Thoracic aorta (tissue), 2 donors: ENCODE data around the gene TTC12. TPM values are rescaled to one million over a fixed set of nuclear protein-coding genes. Genes with fewer than 3 reads are reported as not detected.

Experiments
- ATAC-seq: fragments of 150-250 bp; one replicate; pipeline ENCODE4 v1.8.0; 2017; ENCODE audit warnings: low read depth; ENCODE audit not compliant: insufficient number of reproducible peaks, low FRiP score
- DNase-seq: peaks from one replicate; pipeline ENCODE4 v3.0.0-alpha.2; 2020; ENCODE audit warnings: low spot score
- H3K27ac ChIP-seq, 2 donors: fragments of 200-600 bp; sonication (generic); 1 replicate in 1 of 2; 2 replicates in 1 of 2; pipeline ENCODE4 v1.5.1; 2016; ENCODE audit warnings: mild to moderate bottlenecking in 2 of 2, moderate library complexity in 2 of 2
- H3K27me3 ChIP-seq: fragments of 200-600 bp; sonication (generic); replicated peaks from 2 replicates; pipeline ENCODE4 v1.6.0; 2016; ENCODE audit warnings: mild to moderate bottlenecking; ENCODE audit not compliant: insufficient read depth
- H3K36me3 ChIP-seq: fragments of 200-600 bp; sonication (generic); one replicate; pipeline ENCODE4 v1.5.1; 2016
- H3K4me1 ChIP-seq, 2 donors: fragments of 200-600 bp; sonication (generic); 1 replicate in 1 of 2; 2 replicates in 1 of 2; pipeline versions ENCODE4 v1.5.1 to v1.6.0; 2016; ENCODE audit warnings: low read depth in 2 of 2, mild to moderate bottlenecking in 1 of 2; ENCODE audit not compliant: control insufficient read depth in 1 of 2
- H3K4me3 ChIP-seq: fragments of 200-600 bp; sonication (generic); 2 replicates; pipeline ENCODE4 v1.5.1; 2016; ENCODE audit warnings: mild to moderate bottlenecking
- H3K9me3 ChIP-seq: fragments of 200-600 bp; sonication (generic); 2 replicates; pipeline ENCODE4 v1.5.1; 2016
- total RNA-seq, 2 donors: library from RNA; depleted of rRNA; stranded (reverse); fragments of >200 nt; gene quantifications; one replicate each; pipeline versions ENCODE4 v1.1.0 to v1.2.3, GENCODE V29; 2016
- TF ChIP-seq, protein P1 (sequence below): fragments of 200-600 bp; sonication (generic); IDR thresholded peaks from one replicate; pipeline ENCODE4 v1.5.1; 2019; ENCODE audit warnings: antibody characterized with exemption

The TTC12 gene
- total RNA-seq, 2 donors from 2014 or later, result 15.2 to 21.9 TPM

DNA sequence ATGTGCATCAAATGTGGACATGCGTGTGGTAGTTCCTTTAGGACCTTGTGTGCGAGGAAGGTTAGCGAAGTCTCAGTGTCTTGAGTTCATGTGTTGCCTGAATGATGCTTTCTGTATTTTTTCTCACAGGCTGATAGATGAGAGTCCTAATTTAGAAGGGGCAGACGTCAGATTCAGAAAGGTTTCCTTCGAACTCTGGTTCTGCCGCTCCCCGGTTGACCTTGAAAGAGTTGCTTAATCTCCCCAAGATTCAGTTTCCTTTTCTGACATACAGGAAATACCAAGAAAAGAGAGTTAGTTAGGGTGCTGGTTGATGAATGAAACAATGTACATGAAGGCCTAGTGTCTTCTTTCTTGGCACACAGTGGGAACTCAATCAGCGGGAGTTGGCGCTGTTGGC lies 35.9 kb upstream of the TTC12 start:
- no peak for DNase-seq
- TF ChIP-seq, protein P1, sequence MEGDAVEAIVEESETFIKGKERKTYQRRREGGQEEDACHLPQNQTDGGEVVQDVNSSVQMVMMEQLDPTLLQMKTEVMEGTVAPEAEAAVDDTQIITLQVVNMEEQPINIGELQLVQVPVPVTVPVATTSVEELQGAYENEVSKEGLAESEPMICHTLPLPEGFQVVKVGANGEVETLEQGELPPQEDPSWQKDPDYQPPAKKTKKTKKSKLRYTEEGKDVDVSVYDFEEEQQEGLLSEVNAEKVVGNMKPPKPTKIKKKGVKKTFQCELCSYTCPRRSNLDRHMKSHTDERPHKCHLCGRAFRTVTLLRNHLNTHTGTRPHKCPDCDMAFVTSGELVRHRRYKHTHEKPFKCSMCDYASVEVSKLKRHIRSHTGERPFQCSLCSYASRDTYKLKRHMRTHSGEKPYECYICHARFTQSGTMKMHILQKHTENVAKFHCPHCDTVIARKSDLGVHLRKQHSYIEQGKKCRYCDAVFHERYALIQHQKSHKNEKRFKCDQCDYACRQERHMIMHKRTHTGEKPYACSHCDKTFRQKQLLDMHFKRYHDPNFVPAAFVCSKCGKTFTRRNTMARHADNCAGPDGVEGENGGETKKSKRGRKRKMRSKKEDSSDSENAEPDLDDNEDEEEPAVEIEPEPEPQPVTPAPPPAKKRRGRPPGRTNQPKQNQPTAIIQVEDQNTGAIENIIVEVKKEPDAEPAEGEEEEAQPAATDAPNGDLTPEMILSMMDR, result no peak
- Histone ChIP-seq H3K36me3 (no peaks in the 10 kb centered on the region), H3K9me3 (no peaks in the 10 kb centered on the region), H3K4me1 (no peaks in the 10 kb centered on the region), H3K27ac (no peak overlapping the region), H3K27me3 (no peaks in the 10 kb centered on the region), H3K4me3 (no peak overlapping the region)
- no peak for ATAC-seq

- ATAC-seq (no peak), DNase-seq (no peak)
- Histone ChIP-seq H3K4me3 (no peak overlapping the region), H3K9me3 (no peaks in the 10 kb centered on the region), H3K27ac (no peak overlapping the region), H3K4me1 (no peaks in the 10 kb centered on the region), H3K36me3 (no peaks in the 10 kb centered on the region), H3K27me3 (no peaks in the 10 kb centered on the region)
- TF ChIP-seq, protein P1, result no peak
Observed at GRCh38 chr11:113278925-113279324, 35.5 kb upstream of the TTC12 start.

DNA sequence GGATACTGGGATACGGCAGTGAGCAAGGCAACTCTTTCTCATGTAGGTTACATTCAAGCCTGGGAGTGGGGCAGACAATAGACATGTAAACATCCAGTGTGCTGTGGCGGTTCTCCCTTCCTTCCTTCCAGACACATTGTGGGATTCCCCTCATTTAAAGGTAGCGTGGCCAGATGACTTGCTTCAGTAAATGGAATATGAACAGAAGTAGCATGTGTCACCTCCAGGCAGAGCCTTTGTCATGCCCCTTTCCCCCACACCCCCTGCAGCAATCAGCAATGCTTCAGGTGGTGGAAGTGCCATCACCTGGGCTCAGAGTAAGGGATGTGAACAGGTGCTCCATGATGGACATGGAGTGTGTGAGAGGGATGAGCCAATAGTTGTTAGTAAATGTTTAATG lies 34.8 kb upstream of the TTC12 start:
- TF ChIP-seq, protein P1, result no peak
- no peak overlapping the region for H3K27ac ChIP-seq
- no peak for DNase-seq
- no peaks in the 10 kb centered on the region for H3K4me1 ChIP-seq
- ATAC-seq, result no peak
- no peaks in the 10 kb centered on the region for H3K36me3 ChIP-seq
- H3K27me3 ChIP-seq, result no peaks in the 10 kb centered on the region
- no peaks in the 10 kb centered on the region for H3K9me3 ChIP-seq
- H3K4me3 ChIP-seq, result no peak overlapping the region

DNA sequence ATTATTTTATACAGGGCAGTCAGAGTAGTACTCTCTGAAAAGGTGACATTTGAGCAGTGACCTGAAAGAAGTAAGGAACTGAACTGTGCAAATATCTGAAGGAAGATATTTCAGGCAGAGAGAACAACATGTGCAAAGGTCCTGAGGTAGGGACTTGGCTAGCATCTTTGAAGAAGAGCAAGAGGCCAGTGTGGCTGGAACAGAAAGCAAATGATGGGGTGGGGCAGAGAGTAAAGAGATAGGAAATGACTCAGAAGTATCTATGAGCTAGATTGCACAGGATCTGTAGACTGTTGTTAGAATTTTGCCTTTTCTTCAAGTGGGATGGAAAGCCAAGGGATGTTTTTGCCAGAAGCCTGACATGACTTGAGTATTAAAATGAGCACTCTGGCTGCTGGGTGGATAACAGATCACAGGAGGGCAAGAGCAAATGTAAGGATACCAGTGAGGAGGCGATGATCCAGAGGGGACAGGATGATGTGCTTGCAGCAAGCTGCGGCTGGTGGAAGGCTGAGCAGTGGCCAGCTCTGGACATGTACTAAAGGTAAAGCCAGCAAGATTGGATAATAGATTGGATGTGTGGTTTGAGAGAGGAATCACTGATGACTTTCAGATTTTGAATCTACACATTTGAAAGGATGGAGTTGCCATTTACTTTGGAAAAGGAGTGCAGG lies 33.2 kb upstream of the TTC12 start:
- DNase-seq (no peak), ATAC-seq (no peak)
- TF ChIP-seq, protein P1, result no peak

GRCh38 chr11:113282898-113283437 lies 31.4 kb upstream of the TTC12 start:
- H3K4me1 ChIP-seq, result no peaks in the 10 kb centered on the region
- no peaks in the 10 kb centered on the region for H3K9me3 ChIP-seq
- H3K27me3 ChIP-seq, result no peaks in the 10 kb centered on the region
- no peak overlapping the region for H3K4me3 ChIP-seq
- no peak overlapping the region for H3K27ac ChIP-seq
- TF ChIP-seq, protein P1, result no peak
- no peak for ATAC-seq
- H3K36me3 ChIP-seq, result no peaks in the 10 kb centered on the region
- no peak for DNase-seq

More for the DNA sequence above, 33.2 kb upstream of the TTC12 start:
- Histone ChIP-seq H3K4me1 (no peaks in the 10 kb centered on the region), H3K27me3 (no peaks in the 10 kb centered on the region), H3K36me3 (no peaks in the 10 kb centered on the region), H3K4me3 (no peak overlapping the region), H3K27ac (no peak overlapping the region), H3K9me3 (no peaks in the 10 kb centered on the region)
